Activated gamma-delta T cell (primary cell): ENCODE data around the gene GCNT3.
"Not testable (repeated sequence)": the region's sequence is repeated elsewhere in the genome, so short reads cannot be mapped to it uniquely, and the experiment has no call there.

Source experiments
- DNase-seq: peaks from one replicate; lab custom pipeline; 2025; lab: John Stamatoyannopoulos, UW

The GCNT3 gene

GRCh38 chr15:59616379-59616778 lies 4.8 kb downstream of the GCNT3 start:
- DNase-seq, result no peak

GRCh38 chr15:59618406-59618805 lies 6.8 kb downstream of the GCNT3 start:
- DNase-seq, result no peak

GRCh38 chr15:59622289-59622688 lies 10.7 kb downstream of the GCNT3 start:
- no peak for DNase-seq

- DNase-seq, result no peak
Measured at GRCh38 chr15:59632714-59633113, 21.1 kb downstream of the GCNT3 start.

GRCh38 chr15:59636184-59636583 lies 24.6 kb downstream of the GCNT3 start:
- DNase-seq, result no peak

- not testable (repeated sequence) for DNase-seq
Measured at GRCh38 chr15:59637507-59637906, 25.9 kb downstream of the GCNT3 start.

GRCh38 chr15:59642351-59642750 lies 30.8 kb downstream of the GCNT3 start:
- DNase-seq, result no peak

GRCh38 chr15:59644756-59645155 lies 33.2 kb downstream of the GCNT3 start:
- no peak for DNase-seq

- not testable (repeated sequence) for DNase-seq
Measured at GRCh38 chr15:59645812-59646211, 34.2 kb downstream of the GCNT3 start.

- DNase-seq, result no peak
Measured at GRCh38 chr15:59646277-59646676, 34.7 kb downstream of the GCNT3 start.

GRCh38 chr15:59647085-59647484 lies 35.5 kb downstream of the GCNT3 start:
- no peak for DNase-seq

GRCh38 chr15:59649603-59650002 lies 38.0 kb downstream of the GCNT3 start:
- no peak for DNase-seq

- no peak for DNase-seq
Measured at GRCh38 chr15:59654046-59654445, 42.5 kb downstream of the GCNT3 start.

GRCh38 chr15:59656897-59657634 lies 45.5 kb downstream of the GCNT3 start, which contains the start of gene GTF2A2:
Gene GTF2A2 (minus strand): TSS chr15:59657515. CDS start chr15:59652277, 5,238 bp downstream.
- DNase-seq, result peak; percentile 84

- DNase-seq, result no peak
Measured at GRCh38 chr15:59657635-59658125, 46.1 kb downstream of the GCNT3 start.

GRCh38 chr15:59659366-59659765 lies 47.8 kb downstream of the GCNT3 start:
- DNase-seq, result no peak

GRCh38 chr15:59662260-59662659 lies 50.7 kb downstream of the GCNT3 start:
- DNase-seq, result no peak

- no peak for DNase-seq
Measured at GRCh38 chr15:59668556-59668955, 57.0 kb downstream of the GCNT3 start.
